NT2/D1 (cell line): ENCODE measurements around the gene FREM2.

ENCODE experiments used
- YY1 ChIP-seq: IDR thresholded peaks from 2 replicates; pipeline ENCODE4 v1.6.1; 2011; ENCODE audit not compliant: insufficient read length, insufficient read depth
- ZNF274 ChIP-seq: IDR thresholded peaks from 2 replicates; pipeline ENCODE4 v1.6.1; 2011; ENCODE audit warnings: mild to moderate bottlenecking, low read depth, low read length

DNA sequence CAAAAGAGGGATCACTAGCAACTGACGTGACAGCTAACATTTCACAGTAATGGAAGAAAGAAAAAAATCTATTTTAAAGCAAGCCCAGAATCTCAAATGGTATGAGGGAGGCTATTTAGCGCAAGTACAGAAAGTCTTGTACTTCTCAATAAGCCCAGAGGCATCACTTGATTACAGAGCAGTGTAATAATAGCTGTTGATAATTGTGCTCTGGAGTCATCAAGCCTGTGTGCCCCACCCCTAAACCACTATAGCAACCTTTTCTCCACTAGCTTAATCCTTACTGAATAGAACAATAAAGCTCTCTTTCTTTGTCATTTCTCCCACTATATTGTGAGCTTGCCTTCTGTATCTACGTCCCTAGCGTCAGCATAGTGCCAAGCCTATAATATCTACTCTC lies 56.6 kb downstream of the FREM2 start:
- no peak for TF ChIP-seq YY1
- no peak for TF ChIP-seq ZNF274
